Inferior parietal cortex (tissue), 1 donor: ENCODE data around the gene ACBD3.

Experiments used
- DNase-seq: peaks from one replicate; pipeline ENCODE4 v3.0.0-alpha.2; 2016; ENCODE audit errors: extremely low spot score

Gene ACBD3

DNA sequence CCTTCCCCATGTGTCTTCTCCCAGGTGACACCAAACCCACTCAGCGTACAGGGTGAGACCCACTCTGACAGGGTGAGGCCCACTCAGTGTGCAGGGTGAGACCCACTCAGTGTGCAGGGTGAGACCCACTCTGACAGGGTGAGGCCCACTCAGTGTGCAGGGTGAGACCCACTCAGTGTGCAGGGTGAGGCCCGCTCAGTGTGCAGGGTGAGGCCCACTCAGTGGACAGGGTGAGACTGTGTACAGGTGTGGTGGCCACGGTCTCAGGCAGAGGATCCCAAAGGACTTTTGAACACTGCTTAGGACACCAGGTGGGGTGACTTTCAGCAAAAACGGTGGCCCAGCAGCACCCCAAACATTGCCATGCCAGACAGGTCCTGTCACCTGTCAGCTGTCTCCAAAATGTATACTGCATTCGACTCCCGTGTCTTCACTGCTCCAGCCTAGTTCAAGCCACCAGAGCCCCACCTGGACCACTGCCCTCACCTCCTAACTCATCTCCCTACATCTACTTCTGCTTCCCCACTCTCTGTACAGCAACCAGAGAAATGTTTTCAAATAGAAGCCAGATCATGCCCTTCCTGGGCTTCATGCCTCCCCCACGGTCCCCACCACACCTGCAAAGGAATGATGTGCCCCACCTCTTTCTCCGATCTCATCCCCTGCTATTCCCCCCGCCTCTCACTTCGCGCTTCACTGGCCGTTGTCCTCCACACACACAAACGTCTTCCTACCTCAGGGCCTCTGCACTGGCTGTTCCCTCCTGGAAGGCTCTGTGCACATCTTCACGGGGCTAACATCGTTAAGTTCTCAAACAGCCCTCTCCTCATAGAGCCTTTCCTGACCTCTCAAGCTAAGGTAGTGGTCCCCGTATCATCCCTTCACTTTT lies 52.1 kb downstream of the ACBD3 start:
- no peak for DNase-seq

GRCh38 chr1:226133504-226134123 lies 52.9 kb downstream of the ACBD3 start:
- DNase-seq, result no peak

DNA sequence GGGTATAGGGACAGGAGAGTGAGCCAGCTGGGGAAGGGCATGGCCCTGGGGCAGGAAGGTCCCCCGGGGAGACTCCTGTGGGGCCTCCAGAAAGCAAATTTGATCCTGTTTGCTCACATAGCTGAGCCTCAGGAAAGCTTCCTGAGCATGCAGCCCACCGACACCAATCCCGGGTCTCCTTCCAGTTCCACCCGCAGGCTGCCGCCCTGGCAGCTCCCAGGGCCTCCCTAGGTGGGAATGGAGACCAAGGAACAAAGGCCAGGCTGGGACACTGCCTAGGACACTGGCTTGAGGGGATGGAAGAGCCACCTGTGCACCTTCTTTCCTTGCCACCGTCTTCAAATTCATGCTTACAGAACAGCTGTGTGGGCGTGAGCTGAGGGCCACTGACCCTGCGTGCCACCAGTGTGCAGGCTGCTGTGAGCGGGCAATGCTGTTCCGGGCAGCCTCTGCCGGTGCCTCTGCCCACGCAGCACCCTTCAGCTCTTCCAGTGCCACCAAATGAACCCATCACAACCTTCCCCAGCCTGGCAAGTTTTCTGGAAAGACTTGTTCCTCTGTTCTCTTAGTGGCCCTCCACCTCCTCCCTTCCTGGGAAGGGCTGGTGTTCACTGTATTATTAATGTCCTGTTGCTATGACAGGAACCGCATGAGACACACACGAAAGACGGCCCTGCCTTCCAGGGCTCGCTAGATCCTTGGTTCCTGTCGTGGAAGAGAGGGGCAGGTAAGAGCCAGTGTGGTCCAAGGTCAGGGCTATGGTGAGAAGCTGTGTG lies 53.6 kb downstream of the ACBD3 start:
- DNase-seq, result no peak

DNA sequence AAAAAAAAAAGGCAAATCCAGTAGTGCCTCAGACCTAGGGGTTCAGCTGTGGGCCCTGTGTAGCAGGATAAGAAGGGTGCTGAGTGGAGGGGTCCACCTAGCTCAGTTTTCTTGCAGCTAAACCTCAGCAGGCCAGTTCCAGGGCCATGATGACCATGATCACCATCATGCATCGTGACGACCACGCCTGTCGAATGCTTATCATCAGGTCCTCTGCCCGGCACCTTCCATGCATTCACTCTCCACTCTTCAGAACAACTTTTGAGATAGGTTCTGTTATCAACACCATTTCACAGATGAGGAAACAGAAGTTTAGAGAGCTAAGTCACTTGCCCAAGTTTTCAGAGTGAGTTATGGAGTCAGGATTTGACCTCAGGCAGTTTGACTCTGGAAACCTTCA lies 54.9 kb downstream of the ACBD3 start:
- no peak for DNase-seq

DNA sequence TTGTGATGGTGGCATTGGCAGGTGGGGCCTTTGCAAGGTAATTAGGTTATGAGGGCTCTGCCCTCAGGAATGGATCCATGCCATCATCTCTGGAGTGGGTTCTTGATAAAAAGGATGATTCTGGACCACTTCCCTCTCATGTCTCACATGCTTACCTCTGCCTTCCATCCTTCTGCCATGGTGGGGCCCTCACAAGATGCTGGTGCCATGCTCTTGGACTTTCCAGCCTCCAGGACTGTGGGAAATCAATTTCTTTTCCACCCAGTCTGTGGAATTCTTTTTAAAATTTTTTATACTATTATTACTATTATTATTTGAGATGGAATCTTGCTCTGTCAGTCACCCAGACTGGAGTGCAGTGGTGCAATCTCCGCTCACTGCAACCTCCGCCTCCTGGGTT lies 57.3 kb downstream of the ACBD3 start:
- DNase-seq, result no peak

GRCh38 chr1:226128487-226129075 lies 58.0 kb downstream of the ACBD3 start:
- no peak for DNase-seq

- DNase-seq, result no peak
These were observed 59.5 kb downstream of the ACBD3 start for GRCh38 chr1:226126824-226127569.

DNA sequence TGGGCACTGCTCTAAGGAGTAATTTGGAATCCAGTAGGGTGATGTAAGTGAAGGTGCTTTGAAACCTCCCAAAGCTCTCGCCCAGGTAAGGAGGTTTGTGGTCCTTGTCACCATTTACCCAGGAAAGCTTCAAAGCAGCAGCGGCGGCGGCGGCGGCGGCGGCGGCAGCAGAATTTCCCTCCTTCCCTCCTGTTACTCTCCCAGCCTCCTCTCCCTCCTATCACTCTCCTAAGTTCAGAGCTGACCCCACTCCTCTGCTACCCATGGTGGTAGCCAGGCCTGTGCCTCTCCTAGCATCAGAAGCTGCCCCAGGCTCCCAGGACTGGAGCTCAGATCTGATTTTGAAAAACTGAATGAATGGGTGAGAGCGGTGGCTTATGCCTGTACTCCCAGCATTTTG lies 60.7 kb downstream of the ACBD3 start:
- DNase-seq, result no peak

DNA sequence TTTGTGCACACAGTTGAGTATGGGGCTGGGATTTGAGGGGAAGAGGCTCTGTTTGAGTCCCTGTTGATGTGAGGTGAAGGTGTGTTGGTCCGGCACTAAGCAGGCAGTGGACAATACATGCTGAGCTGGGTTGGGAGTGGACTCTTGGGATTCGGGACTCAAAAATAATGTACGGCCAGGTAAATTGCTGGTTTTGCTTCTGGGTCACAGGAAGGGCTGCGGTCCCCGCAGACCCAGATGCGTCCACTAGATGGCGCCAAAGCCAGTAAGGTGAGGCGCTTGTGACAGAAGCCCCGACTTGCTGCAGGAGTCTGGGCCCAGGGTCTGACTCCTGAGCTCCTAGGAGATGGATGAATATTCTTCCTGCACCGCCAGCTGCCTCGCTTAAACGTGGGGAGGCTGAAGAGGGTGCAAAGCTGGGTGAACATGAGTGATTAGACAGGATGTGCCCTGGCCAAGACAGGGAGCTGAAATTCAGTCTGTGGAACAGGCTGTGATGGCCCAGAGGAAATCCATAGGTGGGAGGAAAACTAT lies 61.4 kb downstream of the ACBD3 start:
- peak; percentile 91 for DNase-seq

GRCh38 chr1:226123591-226124471 lies 62.7 kb downstream of the ACBD3 start:
- no peak for DNase-seq

- DNase-seq, result no peak
These were observed 63.4 kb downstream of the ACBD3 start for GRCh38 chr1:226123212-226123560.

GRCh38 chr1:226121587-226122400 lies 64.7 kb downstream of the ACBD3 start:
- DNase-seq, result peak; percentile 63

DNA sequence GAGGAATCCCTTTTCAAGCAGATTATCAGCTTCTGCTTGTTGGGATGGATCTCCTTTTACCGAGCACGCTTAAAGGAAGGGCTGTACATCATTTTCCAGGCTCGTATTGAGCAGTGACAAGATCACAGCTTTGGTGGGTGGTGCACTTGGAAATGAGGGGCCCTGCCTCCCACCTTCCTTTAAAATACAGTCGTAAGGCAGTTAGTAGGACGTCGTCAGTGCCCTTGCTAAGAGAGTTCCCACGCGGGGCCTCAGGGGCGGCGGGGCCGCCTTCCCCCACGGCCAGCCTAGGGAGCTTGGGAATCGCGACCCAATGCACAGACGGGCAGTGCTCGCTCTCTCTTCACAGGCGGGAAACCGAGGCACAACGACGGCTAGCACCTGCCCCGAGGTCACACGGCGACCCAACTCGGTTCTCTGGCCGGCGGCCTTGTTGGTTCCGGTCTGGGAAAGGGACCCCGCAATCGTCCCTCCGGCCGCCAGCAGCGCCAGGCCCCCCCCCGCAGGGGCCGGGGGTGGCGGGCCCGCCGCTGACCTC lies 65.4 kb downstream of the ACBD3 start:
- DNase-seq, result no peak

DNA sequence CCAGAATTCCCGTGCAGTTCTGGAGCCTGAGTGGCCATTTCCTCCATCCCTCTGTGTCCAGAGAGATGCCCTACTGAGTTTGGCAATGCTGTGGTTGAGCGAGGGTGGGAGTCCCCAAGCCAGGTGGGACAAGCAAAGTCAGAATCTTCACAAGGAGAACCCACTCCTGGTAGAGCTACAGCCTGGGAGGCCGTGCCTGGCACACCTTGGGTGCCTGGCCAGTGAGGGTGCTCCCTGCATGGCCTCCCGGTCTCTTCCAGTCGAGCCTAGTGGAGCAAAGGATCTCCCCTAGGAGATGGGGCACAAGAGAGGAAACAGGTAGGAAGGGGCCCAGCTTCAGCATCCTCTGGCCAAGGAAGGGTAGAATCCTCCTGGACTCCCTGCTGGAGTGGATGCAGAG lies 66.1 kb downstream of the ACBD3 start:
- no peak for DNase-seq

GRCh38 chr1:226119169-226119568 lies 67.4 kb downstream of the ACBD3 start:
- DNase-seq, result no peak

- DNase-seq, result no peak
These were observed 68.2 kb downstream of the ACBD3 start for GRCh38 chr1:226118357-226118756.

- DNase-seq, result no peak
These were observed 69.2 kb downstream of the ACBD3 start for GRCh38 chr1:226117330-226117729.

- DNase-seq, result no peak
These were observed 69.9 kb downstream of the ACBD3 start for GRCh38 chr1:226116673-226117072.

DNA sequence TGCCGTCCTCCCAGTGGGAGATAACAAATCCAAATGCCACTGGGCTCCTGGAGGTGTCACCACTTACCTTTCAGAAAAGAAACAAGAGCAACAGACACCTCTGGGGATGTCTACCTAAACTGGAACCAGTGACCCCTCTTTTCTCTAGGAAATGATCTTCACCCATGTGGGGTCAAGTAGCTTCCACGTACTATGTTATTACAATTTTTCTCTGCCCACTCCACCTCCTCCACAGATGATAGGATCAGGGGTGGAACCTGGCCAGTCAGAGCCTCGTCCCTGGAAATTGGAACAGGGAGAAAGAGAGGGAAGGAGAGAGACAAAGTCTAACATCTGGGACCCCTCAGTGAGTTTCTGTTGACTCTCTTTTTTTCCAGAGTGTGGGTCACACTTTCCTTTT lies 73.9 kb downstream of the ACBD3 start:
- DNase-seq, result no peak
